Stomach (tissue), 4 donors: ENCODE measurements around the gene COBL.

ENCODE experiments used
- EP300 ChIP-seq: sonication (generic); formaldehyde crosslinking; IDR thresholded peaks from one replicate; pipeline ENCODE4 v1.6.1; 2017; ENCODE audit warnings: antibody characterized with exemption
- TF ChIP-seq, protein P1 (sequence below), 7 experiments: fragments of 450-650 bp in 4 of 7; fragments of 200-600 bp in 3 of 7; sonication (generic) in 3 of 7; IDR thresholded peaks; one replicate each; pipeline ENCODE4 v1.5.1; 2016 to 2019; ENCODE audit warnings: antibody characterized with exemption in 7 of 7, control low read depth in 2 of 7, mild to moderate bottlenecking in 1 of 7

DNA sequence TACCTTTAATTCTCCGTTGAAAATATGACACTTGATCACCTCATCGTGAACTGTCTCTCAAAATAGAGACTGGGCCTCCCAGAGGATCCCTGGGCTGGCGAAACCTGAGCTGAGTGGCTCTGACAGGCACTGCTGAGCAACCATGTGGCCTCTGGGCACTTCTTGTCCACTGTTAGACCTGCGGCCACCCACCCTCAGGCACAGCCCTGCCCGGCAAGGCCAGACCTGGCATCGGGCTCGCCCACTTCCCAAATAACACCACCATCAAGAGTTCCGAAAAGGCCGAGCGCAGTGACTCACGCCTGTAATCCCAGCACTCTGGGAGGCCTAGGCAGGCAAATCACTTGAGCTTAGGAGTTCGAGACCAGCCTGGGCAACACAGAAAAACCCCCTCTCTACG, 82.5 kb downstream of the COBL start:
- TF ChIP-seq, protein P1, sequence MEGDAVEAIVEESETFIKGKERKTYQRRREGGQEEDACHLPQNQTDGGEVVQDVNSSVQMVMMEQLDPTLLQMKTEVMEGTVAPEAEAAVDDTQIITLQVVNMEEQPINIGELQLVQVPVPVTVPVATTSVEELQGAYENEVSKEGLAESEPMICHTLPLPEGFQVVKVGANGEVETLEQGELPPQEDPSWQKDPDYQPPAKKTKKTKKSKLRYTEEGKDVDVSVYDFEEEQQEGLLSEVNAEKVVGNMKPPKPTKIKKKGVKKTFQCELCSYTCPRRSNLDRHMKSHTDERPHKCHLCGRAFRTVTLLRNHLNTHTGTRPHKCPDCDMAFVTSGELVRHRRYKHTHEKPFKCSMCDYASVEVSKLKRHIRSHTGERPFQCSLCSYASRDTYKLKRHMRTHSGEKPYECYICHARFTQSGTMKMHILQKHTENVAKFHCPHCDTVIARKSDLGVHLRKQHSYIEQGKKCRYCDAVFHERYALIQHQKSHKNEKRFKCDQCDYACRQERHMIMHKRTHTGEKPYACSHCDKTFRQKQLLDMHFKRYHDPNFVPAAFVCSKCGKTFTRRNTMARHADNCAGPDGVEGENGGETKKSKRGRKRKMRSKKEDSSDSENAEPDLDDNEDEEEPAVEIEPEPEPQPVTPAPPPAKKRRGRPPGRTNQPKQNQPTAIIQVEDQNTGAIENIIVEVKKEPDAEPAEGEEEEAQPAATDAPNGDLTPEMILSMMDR (IDR thresholded peaks at IDR 0.05): no peak
- no peak for TF ChIP-seq EP300
